Measurements from ENCODE around the gene C2orf68. TPM values are rescaled to one million over a fixed set of nuclear protein-coding genes. Genes with fewer than 3 reads are reported as not detected.

C2orf68 gene
- total RNA-seq, 5 donors from 2014 or later (not counting 1 experiment from before 2014, with no cell fraction given) = 45.3 to 77.9 (median 62.4) TPM

Other genes with a start within 250 kb of the C2orf68 start
- 10 to 100 TPM; 30.1 to 71.7 (median 41.2) TPM for gene CAPG, start 201.7 kb downstream of the C2orf68 start, total RNA-seq
- 1 to 10 TPM in 1 of 5 donors, under 1 TPM in 3, not detected in 1; 0.49 to 1.1 (median 0.60) TPM for gene SH2D6, start 193.4 kb downstream of the C2orf68 start, total RNA-seq
- 100 to 1,000 TPM; 110 to 184 (median 165) TPM for gene MAT2A, start 72.9 kb downstream of the C2orf68 start, total RNA-seq
- gene GGCX, start 50.6 kb downstream of the C2orf68 start, total RNA-seq = 10 to 100 TPM; 20.4 to 29.7 (median 25.7) TPM
- gene VAMP8, start 34.5 kb downstream of the C2orf68 start, total RNA-seq = 100 to 1,000 TPM in 1 of 5 donors, 10 to 100 TPM in 4; 76.2 to 102 (median 84.5) TPM
- 10 to 100 TPM; 25.0 to 40.1 (median 33.9) TPM for gene VAMP5, start 27.6 kb downstream of the C2orf68 start, total RNA-seq
- gene RNF181, start 16.3 kb downstream of the C2orf68 start, total RNA-seq = 10 to 100 TPM; 49.9 to 74.6 (median 64.3) TPM
- 10 to 100 TPM in 3 of 5 donors, 1 to 10 TPM in 2; 8.4 to 17.1 (median 16.2) TPM for gene TMEM150A, start 9.4 kb downstream of the C2orf68 start, total RNA-seq
- 10 to 100 TPM; 48.0 to 68.0 (median 62.1) TPM for gene USP39, start 4.1 kb upstream of the C2orf68 start, total RNA-seq
- gene SFTPB, start 56.1 kb upstream of the C2orf68 start, total RNA-seq = 10 to 100 TPM in 3 of 5 donors, not detected in 2; 11.6 to 18.6 (median 16.0) TPM
- 100 to 1,000 TPM in 1 of 5 donors, 10 to 100 TPM in 4; 17.3 to 377 (median 82.9) TPM for gene GNLY, start 82.3 kb upstream of the C2orf68 start, total RNA-seq
- under 1 TPM in 1 of 5 donors, not detected in 4; 0.20 TPM for gene ATOH8, start 141.9 kb upstream of the C2orf68 start, total RNA-seq

Data from T-cell (primary cell).